Keratinocyte (primary cell): ENCODE measurements around the gene VAV1. TPM values are rescaled to one million over a fixed set of nuclear protein-coding genes. Genes with fewer than 3 reads are reported as not detected.

Source experiments
- DNase-seq: peaks from one replicate; pipeline ENCODE4 v3.0.0-alpha.2; 2011; ENCODE audit warnings: low read depth, missing footprints, low spot score
- FAIRE-seq: peaks from 2 replicates; lab custom pipeline; 2011; peaks lifted over from hg19 to GRCh38; lab: Jason Lieb, UNC
- H2AFZ ChIP-seq: 2 replicates; pipeline ENCODE4 v1.6.0; 2012; ENCODE audit warnings: low read length, control low read depth, inconsistent platforms; ENCODE audit not compliant: control insufficient read depth
- H3K27ac ChIP-seq: 2 replicates; pipeline ENCODE4 v1.5.1; 2011; ENCODE audit warnings: low read length; ENCODE audit not compliant: control insufficient read depth, insufficient read depth
- H3K27me3 ChIP-seq: 3 replicates; pipeline ENCODE4 v1.6.0; 2011; ENCODE audit warnings: low read length; ENCODE audit not compliant: control insufficient read depth, insufficient read depth; ENCODE audit errors: extremely low read depth
- H3K36me3 ChIP-seq, 2 experiments: 2 replicates in 1 of 2; 3 replicates in 1 of 2; pipeline ENCODE4 v1.5.1; 2011; ENCODE audit warnings: low read length in 2 of 2, mild to moderate bottlenecking in 1 of 2; ENCODE audit not compliant: control insufficient read depth in 2 of 2, insufficient read depth in 2 of 2; ENCODE audit errors: extremely low read depth in 1 of 2
- H3K4me1 ChIP-seq: 3 replicates; pipeline ENCODE4 v1.5.1; 2011; ENCODE audit warnings: low read length; ENCODE audit not compliant: control insufficient read depth, insufficient read depth; ENCODE audit errors: extremely low read depth
- H3K4me2 ChIP-seq: 3 replicates; pipeline ENCODE4 v1.6.0; 2011; ENCODE audit warnings: low read depth, low read length; ENCODE audit not compliant: control insufficient read depth, insufficient read depth; ENCODE audit errors: extremely low read depth
- H3K4me3 ChIP-seq, 3 experiments: fragments of 200-600 bp in 1 of 3; sonication (generic) in 1 of 3; 2 replicates in 2 of 3; 3 replicates in 1 of 3; pipeline ENCODE4 v1.5.1; 2011 to 2016; ENCODE audit warnings: low read length in 3 of 3, mild to moderate bottlenecking in 3 of 3, control low read depth in 2 of 3, inconsistent platforms in 1 of 3, low read depth in 1 of 3, mixed read lengths in 1 of 3, mixed run types in 1 of 3, moderate library complexity in 1 of 3; ENCODE audit not compliant: control insufficient read depth in 2 of 3, insufficient read depth in 2 of 3; ENCODE audit errors: extremely low read depth in 1 of 3
- H3K79me2 ChIP-seq: 2 replicates; pipeline ENCODE4 v1.6.0; 2012; ENCODE audit warnings: low read length; ENCODE audit not compliant: control insufficient read depth, insufficient read depth
- H3K9ac ChIP-seq: 3 replicates; pipeline ENCODE4 v1.6.0; 2011; ENCODE audit warnings: low read length; ENCODE audit not compliant: control insufficient read depth, insufficient read depth; ENCODE audit errors: extremely low read depth
- H3K9me1 ChIP-seq: 3 replicates; pipeline ENCODE4 v1.6.0; 2011; ENCODE audit warnings: low read length; ENCODE audit not compliant: control insufficient read depth, insufficient read depth; ENCODE audit errors: extremely low read depth
- H3K9me3 ChIP-seq: 2 replicates; pipeline ENCODE4 v1.5.1; 2012; ENCODE audit warnings: low read depth, low read length; ENCODE audit not compliant: control insufficient read depth
- H4K20me1 ChIP-seq: 3 replicates; pipeline ENCODE4 v1.6.0; 2011; ENCODE audit warnings: low read length; ENCODE audit not compliant: control insufficient read depth, insufficient read depth; ENCODE audit errors: extremely low read depth
- CTCF ChIP-seq, 3 experiments: IDR thresholded peaks in 1 of 3; conservative IDR thresholded peaks in 1 of 3; optimal IDR thresholded peaks in 1 of 3; 2 replicates in 2 of 3; 3 replicates in 1 of 3; pipeline versions ENCODE3 to v1.5.1; 2011; ENCODE audit warnings: low read length in 3 of 3, mild to moderate bottlenecking in 3 of 3, moderate library complexity in 2 of 3, control low read depth in 1 of 3, inconsistent platforms in 1 of 3; ENCODE audit not compliant: insufficient read depth in 2 of 3; ENCODE audit errors: extremely low read depth in 1 of 3
- EZH2 ChIP-seq: IDR thresholded peaks from one replicate; pipeline ENCODE4 v1.6.1; 2012; ENCODE audit warnings: inconsistent platforms, mild to moderate bottlenecking, low read length, moderate library complexity
- dilution Hi-C: fragments of 300-500 bp; cut with MboI; formaldehyde crosslinking; loops from one replicate; pipeline ENCODE4 v1.7.0; 2020; ENCODE audit warnings: low sequenced_read_pairs; ENCODE audit not compliant: extremely low pct_ligation_motif_present
- polyA minus RNA-seq, 3 experiments: library from RNA; depleted of rRNA, polyadenylated mRNA; stranded (reverse); fragments of >200 nt; gene quantifications; 1 replicate in 1 of 3; 2 replicates in 1 of 3; 3 replicates in 1 of 3; pipeline ENCODE4 v1.2.3, GENCODE V29; 2011
- polyA plus RNA-seq, 5 experiments: library from polyadenylated mRNA; depleted of rRNA in 3 of 5; stranded (reverse) in 3 of 5; stranded (forward) in 1 of 5; unstranded in 1 of 5; fragments of >200 nt; gene quantifications; 1 replicate in 1 of 5; 2 replicates in 3 of 5; 3 replicates in 1 of 5; pipeline versions ENCODE4 v1.2.1 to v1.2.3, GENCODE V29; 2011 to 2012; ENCODE audit warnings: missing spikeins in 2 of 5, low read depth in 1 of 5, low replicate concordance in 1 of 5

VAV1 gene
- 0.42 to 0.61 TPM (median 0.50 TPM) in 3 replicates for polyA plus RNA-seq
- polyA plus RNA-seq (2011; ENCODE audit: low read depth) = 0.76 TPM
- polyA plus RNA-seq (2011; cell fraction: cytosol; rRNA removed) = 0.36 and 0.43 TPM in 2 replicates
- polyA plus RNA-seq (2011; cell fraction: nucleus; rRNA removed) = 0.41 and 0.50 TPM in 2 replicates
- 0.51 and 0.84 TPM in 2 replicates for polyA plus RNA-seq (2012; ENCODE audit: low replicate concordance)
- polyA minus RNA-seq = 0.30 to 1.5 TPM in 2 of 3 replicates, not detected in the other
- not detected for polyA minus RNA-seq (2011; cell fraction: cytosol; rRNA and poly(A)+ RNA removed)
- 0.84 and 1.3 TPM in 2 replicates for polyA minus RNA-seq (2011; cell fraction: nucleus; rRNA and poly(A)+ RNA removed)

- no peak within 1 kb of the TSS for H3K27ac ChIP-seq
- TF ChIP-seq CTCF (optimal IDR thresholded peaks at IDR 0.05 in 1 of 3, IDR thresholded peaks at IDR 0.05 in 1 of 3, conservative IDR thresholded peaks at IDR 0.05 in 1 of 3; ENCODE audit: extremely low read depth in 1 of 3, insufficient read depth in 2 of 3, low read length in 3 of 3) (peak in 2 of 3 experiments; percentile 21 to 28), EZH2 (no peak)
- H3K4me2 ChIP-seq = no peak within 1 kb of the TSS
- no peaks in the 10 kb centered on the region for H3K4me1 ChIP-seq
- H3K9ac ChIP-seq = no peak within 1 kb of the TSS
- no peaks in the 10 kb centered on the region for H3K36me3 ChIP-seq
- H3K9me3 ChIP-seq = no peaks in the 10 kb centered on the region
- H2AFZ ChIP-seq = no peak within 1 kb of the TSS
- no peaks in the 10 kb centered on the region for H3K27me3 ChIP-seq
- dilution Hi-C loops = no loop called here
- H4K20me1 ChIP-seq = no peaks in the 10 kb centered on the region
- DNase-seq (no peak), FAIRE-seq (no peak)
- no peaks in the 10 kb centered on the region for H3K79me2 ChIP-seq
- H3K9me1 ChIP-seq = no peaks in the 10 kb centered on the region
- no peak within 1 kb of the TSS for H3K4me3 ChIP-seq
Observed at GRCh38 chr19:6772028-6772865, at the start of gene VAV1. TSS of gene VAV1 (plus strand) at chr19:6772708. CDS start at chr19:6772808, 100 bp downstream.

GRCh38 chr19:6723108-6723618, 49.3 kb upstream of the VAV1 start:
- peaks cover 14% of the 10 kb centered on the region for H3K4me1 ChIP-seq
- FAIRE-seq = no peak
- dilution Hi-C loops = no loop called here
- H3K27me3 ChIP-seq = no peaks in the 10 kb centered on the region
- H2AFZ ChIP-seq = peak overlapping the region; percentile 63
- H3K27ac ChIP-seq = no peak overlapping the region
- no peaks in the 10 kb centered on the region for H3K79me2 ChIP-seq
- H3K9me1 ChIP-seq = no peaks in the 10 kb centered on the region
- TF ChIP-seq CTCF (optimal IDR thresholded peaks at IDR 0.05 in 1 of 3, IDR thresholded peaks at IDR 0.05 in 1 of 3, conservative IDR thresholded peaks at IDR 0.05 in 1 of 3; ENCODE audit: extremely low read depth in 1 of 3, insufficient read depth in 2 of 3, low read length in 3 of 3) (no peak), EZH2 (no peak)
- H3K9ac ChIP-seq = no peak overlapping the region
- H3K4me3 ChIP-seq = no peak overlapping the region
- no peaks in the 10 kb centered on the region for H4K20me1 ChIP-seq
- H3K4me2 ChIP-seq = peak overlapping the region; percentile 48
- H3K9me3 ChIP-seq = no peaks in the 10 kb centered on the region
- no peak for DNase-seq
- no peaks in the 10 kb centered on the region for H3K36me3 ChIP-seq
